Measurements from ENCODE around the gene EHD4.

- TF ChIP-seq, protein P1, sequence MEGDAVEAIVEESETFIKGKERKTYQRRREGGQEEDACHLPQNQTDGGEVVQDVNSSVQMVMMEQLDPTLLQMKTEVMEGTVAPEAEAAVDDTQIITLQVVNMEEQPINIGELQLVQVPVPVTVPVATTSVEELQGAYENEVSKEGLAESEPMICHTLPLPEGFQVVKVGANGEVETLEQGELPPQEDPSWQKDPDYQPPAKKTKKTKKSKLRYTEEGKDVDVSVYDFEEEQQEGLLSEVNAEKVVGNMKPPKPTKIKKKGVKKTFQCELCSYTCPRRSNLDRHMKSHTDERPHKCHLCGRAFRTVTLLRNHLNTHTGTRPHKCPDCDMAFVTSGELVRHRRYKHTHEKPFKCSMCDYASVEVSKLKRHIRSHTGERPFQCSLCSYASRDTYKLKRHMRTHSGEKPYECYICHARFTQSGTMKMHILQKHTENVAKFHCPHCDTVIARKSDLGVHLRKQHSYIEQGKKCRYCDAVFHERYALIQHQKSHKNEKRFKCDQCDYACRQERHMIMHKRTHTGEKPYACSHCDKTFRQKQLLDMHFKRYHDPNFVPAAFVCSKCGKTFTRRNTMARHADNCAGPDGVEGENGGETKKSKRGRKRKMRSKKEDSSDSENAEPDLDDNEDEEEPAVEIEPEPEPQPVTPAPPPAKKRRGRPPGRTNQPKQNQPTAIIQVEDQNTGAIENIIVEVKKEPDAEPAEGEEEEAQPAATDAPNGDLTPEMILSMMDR (IDR thresholded peaks at IDR 0.05) = no peak
- TF ChIP-seq EP300 (IDR thresholded peaks at IDR 0.05) = no peak
- no peak for TF ChIP-seq POLR2AphosphoS5 (IDR thresholded peaks at IDR 0.05)
Measured at GRCh38 chr15:41854443-41854842, 117.9 kb downstream of the EHD4 start.

All from gastroesophageal sphincter (tissue), 3 donors.